Measurements from ENCODE around the gene SLC44A1. TPM values are rescaled to one million over a fixed set of nuclear protein-coding genes. Genes with fewer than 3 reads are reported as not detected.

The SLC44A1 gene
- total RNA-seq, 1 donor from 2014 or later: 9.6 TPM

DNA sequence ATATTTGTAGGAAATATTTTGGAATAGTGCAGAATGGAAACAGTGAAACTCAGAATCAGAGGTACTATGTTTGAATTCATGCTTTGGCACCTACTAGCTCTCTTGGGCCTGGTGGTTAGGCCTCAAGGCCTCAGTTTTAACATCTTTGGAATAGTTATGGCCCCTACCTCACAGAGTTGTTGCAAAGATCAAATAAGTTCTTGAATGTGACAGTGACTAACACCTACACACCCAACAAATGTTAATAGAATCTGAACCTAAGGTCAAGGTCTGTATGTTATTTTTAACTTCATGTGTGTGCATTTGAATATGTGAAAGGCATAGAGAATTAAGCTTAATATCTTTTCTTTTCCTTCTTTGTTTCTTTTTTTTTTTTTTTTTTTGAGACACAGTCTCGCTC is 87.3 kb downstream of the SLC44A1 start:
- H3K27ac Mint-ChIP-seq (ENCODE audit: unreplicated experiment): no peak overlapping the region
- no peak for TF ChIP-seq CTCF (IDR thresholded peaks at IDR 0.05; ENCODE audit: partially characterized antibody, unreplicated experiment)
- peaks cover 6% of the 10 kb centered on the region for H3K27me3 Mint-ChIP-seq (ENCODE audit: unreplicated experiment)
- no peak overlapping the region for H3K4me3 Mint-ChIP-seq (ENCODE audit: unreplicated experiment)
- no peaks in the 10 kb centered on the region for H3K9me3 Mint-ChIP-seq (ENCODE audit: unreplicated experiment)
- peaks cover 6% of the 10 kb centered on the region for H3K4me1 Mint-ChIP-seq (ENCODE audit: low read depth, unreplicated experiment)
- no peak for DNase-seq
- H3K36me3 Mint-ChIP-seq (ENCODE audit: unreplicated experiment): no peaks in the 10 kb centered on the region

DNA sequence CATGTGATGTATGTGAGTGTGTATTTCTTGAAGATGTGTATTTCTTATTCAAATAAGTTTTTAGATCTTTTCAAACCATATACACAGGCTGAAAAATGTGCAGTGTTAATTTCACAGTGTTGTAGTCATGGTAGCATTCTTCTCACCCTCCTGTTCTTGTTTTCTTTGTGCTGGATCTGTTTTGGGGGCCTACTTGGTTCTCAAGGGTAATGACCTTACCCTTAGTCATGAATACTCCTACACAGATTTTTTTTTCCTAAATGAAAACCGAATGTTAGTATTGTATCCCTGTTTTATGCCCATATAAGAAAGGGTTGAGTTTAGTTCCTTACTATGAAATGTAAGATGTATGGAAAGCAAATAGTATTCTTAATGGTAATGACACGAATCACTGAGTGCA is 88.0 kb downstream of the SLC44A1 start:
- Mint-ChIP-seq H3K27me3 (ENCODE audit: unreplicated experiment) (peaks cover 6% of the 10 kb centered on the region), H3K9me3 (ENCODE audit: unreplicated experiment) (no peaks in the 10 kb centered on the region), H3K4me3 (ENCODE audit: unreplicated experiment) (no peak overlapping the region), H3K27ac (ENCODE audit: unreplicated experiment) (no peak overlapping the region), H3K36me3 (ENCODE audit: unreplicated experiment) (no peaks in the 10 kb centered on the region), H3K4me1 (ENCODE audit: low read depth, unreplicated experiment) (peaks cover 6% of the 10 kb centered on the region)
- no peak for DNase-seq
- TF ChIP-seq CTCF (IDR thresholded peaks at IDR 0.05; ENCODE audit: partially characterized antibody, unreplicated experiment): no peak

DNA sequence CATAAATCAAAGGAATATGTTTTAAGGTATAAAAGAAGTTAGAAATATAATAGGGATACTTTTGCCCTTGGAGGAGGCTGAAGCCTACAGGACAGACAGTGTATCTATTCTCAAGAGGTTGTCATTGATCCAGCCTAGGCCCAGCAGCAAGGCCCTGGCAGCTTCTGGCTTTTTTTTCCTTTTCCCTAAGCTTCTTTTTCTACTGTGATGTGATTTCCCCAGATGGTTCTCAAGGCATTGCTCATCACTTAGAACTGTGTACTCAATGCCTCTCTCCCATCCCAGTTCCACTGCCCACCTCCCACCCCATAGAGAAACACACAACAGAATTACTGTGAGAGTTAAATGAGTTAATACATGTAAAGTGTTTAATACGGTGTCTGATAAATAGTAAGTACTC is 88.6 kb downstream of the SLC44A1 start:
- Mint-ChIP-seq H3K9me3 (ENCODE audit: unreplicated experiment) (no peaks in the 10 kb centered on the region), H3K27me3 (ENCODE audit: unreplicated experiment) (peaks cover 6% of the 10 kb centered on the region), H3K36me3 (ENCODE audit: unreplicated experiment) (no peaks in the 10 kb centered on the region), H3K4me1 (ENCODE audit: low read depth, unreplicated experiment) (peaks cover 6% of the 10 kb centered on the region), H3K4me3 (ENCODE audit: unreplicated experiment) (no peak overlapping the region), H3K27ac (ENCODE audit: unreplicated experiment) (no peak overlapping the region)
- no peak for DNase-seq
- no peak for TF ChIP-seq CTCF (IDR thresholded peaks at IDR 0.05; ENCODE audit: partially characterized antibody, unreplicated experiment)

GRCh38 chr9:105333811-105334210 is 89.4 kb downstream of the SLC44A1 start:
- Mint-ChIP-seq H3K27ac (ENCODE audit: unreplicated experiment) (no peak overlapping the region), H3K27me3 (ENCODE audit: unreplicated experiment) (peaks cover 5% of the 10 kb centered on the region), H3K4me1 (ENCODE audit: low read depth, unreplicated experiment) (peaks cover 6% of the 10 kb centered on the region), H3K4me3 (ENCODE audit: unreplicated experiment) (no peak overlapping the region), H3K36me3 (ENCODE audit: unreplicated experiment) (no peaks in the 10 kb centered on the region), H3K9me3 (ENCODE audit: unreplicated experiment) (no peaks in the 10 kb centered on the region)
- TF ChIP-seq CTCF (IDR thresholded peaks at IDR 0.05; ENCODE audit: partially characterized antibody, unreplicated experiment): no peak
- no peak for DNase-seq

- Mint-ChIP-seq H3K36me3 (ENCODE audit: unreplicated experiment) (no peaks in the 10 kb centered on the region), H3K4me1 (ENCODE audit: low read depth, unreplicated experiment) (no peaks in the 10 kb centered on the region), H3K27ac (ENCODE audit: unreplicated experiment) (no peak overlapping the region), H3K9me3 (ENCODE audit: unreplicated experiment) (no peaks in the 10 kb centered on the region), H3K4me3 (ENCODE audit: unreplicated experiment) (no peak overlapping the region), H3K27me3 (ENCODE audit: unreplicated experiment) (peaks cover 2% of the 10 kb centered on the region)
- DNase-seq: no peak
- TF ChIP-seq CTCF (IDR thresholded peaks at IDR 0.05; ENCODE audit: partially characterized antibody, unreplicated experiment): no peak
Measured at GRCh38 chr9:105338308-105338707, 93.9 kb downstream of the SLC44A1 start.

Data from glutamatergic neuron (in vitro differentiated cells).